Activated CD8-positive, alpha-beta memory T cell treated with anti-CD3 and anti-CD28 coated beads, Interleukin-2, amount 50 U/mL, for 4 hours (primary cell): Measurements from ENCODE around the gene CTTNBP2NL.
A peak's percentile ranks its signal among the peaks of the same experiment; 100 is the strongest.
"Not testable (repeated sequence)": the region's sequence is repeated elsewhere in the genome, so short reads cannot be mapped to it uniquely, and the experiment has no call there.

ENCODE experiments used
- DNase-seq: peaks from one replicate; pipeline ENCODE4 v3.0.0-alpha.2; 2020

The CTTNBP2NL gene

DNA sequence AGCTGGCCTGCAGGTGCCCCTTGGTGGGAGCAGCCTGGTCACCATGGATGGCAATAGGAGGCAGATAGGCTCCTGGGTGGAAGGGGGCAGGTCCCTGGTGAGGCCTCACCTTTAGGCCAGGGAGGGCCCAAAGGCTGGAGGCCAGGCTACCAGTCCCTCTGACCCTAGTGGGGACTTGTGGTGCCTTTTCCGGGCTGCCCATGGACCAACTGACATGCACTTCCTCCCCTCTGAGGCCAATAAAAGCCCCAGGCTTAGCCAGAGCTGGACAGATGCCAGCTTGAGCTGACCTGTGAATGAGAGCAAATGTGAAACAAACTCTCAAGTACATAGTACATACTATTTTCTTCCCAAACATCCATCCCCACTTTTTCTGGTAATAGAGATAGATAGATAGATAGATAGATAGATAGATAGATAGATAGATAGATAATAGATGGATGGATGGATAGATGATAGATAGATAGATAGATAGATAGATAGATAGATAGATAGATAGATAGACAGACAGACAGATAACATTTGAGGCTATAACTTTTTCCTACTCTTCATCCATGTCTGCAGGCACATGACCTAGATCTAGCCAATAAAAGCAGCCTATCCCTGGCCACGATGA, 9.2 kb upstream of the CTTNBP2NL start:
- no peak for DNase-seq

DNA sequence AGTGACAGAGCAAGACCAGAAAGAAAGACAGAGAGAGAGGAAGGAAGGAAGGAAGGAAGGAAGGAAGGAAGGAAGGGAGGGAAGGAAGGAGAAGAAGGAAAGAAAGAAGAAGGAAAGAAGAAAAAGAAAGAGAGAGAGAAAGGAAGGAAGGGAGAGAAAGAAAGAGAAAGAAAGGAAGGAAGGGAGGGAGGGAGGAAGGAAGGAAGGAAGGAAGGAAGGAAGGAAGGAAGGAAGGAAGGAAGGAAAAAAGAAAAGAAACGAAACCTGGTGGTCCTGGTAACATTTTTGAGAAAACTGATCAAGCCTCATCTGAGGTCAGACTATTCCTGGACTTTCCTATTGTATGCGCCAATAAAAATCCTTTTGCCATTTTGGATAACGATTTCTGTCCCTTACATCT, 8.2 kb upstream of the CTTNBP2NL start:
- no peak for DNase-seq

DNA sequence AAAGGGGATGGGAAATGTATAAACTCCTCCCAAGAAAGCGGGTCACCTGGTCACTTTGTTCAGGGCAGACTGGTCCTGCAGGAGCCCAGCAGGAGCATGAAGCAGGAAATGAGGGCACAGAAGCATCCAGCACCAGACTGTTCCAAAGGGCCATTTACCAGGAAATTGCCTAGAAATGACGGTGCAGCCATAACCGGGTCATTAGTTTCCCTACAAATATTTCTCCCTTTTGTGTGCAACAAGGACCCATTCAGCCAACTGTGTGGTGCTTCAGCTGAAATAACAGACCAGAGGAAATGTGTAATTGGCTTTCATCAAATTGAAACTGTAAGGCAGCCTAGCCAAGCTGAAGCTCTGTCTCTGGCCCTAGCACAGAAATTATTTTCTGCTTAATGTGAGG, 7.6 kb upstream of the CTTNBP2NL start:
- DNase-seq = no peak

DNA sequence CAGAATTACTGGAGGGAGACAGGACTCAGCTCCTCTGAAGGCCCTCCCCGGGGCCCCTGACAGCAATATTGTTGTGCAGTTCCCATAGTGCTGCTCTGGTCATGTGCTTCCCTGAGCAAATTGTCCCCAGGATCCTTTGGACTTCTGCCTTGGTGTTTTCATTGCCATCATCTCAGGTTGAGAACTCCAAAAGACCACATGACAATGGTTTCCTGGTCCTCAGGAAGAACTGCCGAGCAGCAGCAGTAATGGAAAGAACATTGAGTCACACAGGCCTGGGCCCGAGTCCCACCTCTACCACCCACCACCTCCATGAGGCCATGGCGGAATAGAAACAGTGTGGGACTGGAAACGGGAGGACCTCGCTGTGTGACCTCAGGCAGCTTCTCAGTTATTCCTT, 6.3 kb upstream of the CTTNBP2NL start:
- DNase-seq = no peak

DNA sequence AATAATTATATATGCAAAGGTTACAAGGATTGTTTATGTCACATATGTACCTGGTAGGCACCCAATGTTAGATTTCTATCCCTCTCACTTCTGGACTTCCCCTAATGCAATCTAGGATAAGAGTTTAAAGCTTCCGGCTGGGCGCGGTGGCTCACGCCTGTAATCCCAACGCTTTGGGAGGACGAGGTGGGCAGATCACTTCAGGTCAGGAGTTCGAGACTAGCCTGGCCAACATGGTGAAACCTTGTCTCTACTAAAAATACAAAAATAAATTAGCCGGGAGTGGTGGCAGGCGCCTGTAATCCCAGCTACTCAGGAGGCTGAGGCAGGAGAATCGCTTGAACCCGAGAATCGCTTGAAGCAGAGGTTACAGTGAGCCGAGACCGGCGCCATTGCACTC, 5.7 kb upstream of the CTTNBP2NL start:
- not testable (repeated sequence) for DNase-seq

DNA sequence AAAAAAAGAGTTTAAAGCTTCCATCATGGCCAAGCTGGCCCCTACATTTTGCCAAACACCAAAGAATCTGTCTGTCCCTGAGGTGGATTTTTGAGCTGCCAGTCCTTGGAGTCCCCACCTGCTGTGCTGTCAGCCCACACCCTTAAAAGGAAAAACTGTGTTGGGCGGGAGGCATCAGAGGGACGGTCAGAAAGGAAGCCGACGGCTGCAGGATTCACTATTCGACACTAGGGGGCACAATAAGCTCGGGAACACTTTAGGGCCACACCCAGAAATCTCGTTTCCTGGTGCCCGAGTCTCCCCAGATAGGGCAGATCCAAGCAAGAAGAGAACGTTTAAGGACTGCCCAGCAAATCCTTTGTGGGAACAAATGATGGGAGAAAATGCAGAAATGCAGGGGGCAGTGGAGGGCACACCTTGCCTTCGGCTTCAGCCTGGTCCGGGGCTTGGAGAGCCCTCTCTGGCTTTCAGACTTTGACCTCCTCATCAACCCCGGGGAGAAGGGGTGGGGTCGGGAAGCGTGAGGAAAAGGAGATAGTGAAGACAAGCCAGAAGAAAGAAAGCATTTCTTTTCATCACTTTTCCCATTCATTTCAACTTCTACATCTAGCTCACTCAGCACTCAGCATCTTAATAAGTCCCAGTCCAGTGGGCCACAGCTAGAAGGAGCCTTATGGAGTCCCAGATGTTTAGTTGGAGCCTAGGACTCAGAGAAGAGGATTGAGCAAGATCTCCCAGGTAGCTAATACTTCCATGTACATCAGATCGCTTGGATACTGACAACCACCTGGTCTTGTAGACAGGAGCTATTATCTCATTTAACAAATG, 5.0 kb upstream of the CTTNBP2NL start:
- DNase-seq = peak; percentile 77

DNA sequence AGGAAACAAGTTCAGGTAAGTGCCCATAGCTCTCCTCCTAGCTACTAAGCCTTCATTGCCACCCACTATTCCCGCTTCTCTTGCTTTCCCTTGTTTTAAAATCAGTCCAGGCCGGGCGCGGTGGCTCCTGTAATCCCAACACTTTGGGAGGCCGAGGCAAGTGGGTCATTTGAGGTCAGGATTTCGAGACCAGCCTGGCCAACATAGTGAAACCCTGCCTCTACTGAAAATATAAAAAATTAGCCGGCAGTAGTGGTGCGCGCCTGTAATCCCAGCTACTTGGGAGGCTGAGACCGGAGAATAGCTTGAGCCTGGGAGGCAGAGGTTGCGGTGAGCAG, 4.4 kb upstream of the CTTNBP2NL start:
- DNase-seq = no peak

DNA sequence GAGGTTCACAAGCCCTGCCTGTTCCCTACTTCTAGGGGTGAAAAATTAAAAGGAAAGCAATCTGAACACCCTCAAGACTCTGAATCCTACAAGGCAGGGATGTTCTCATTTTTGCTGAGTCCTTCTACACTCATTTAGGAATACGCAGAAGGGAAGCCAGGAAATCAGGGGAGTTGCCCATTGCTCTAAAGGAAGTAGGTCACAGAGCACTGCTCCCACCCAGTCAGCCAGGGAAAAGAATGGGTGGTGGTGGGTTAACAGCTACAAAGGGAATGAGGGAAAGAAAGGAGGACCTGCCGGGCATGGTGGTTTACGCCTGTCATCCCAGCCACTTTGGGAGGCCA, 2.4 kb upstream of the CTTNBP2NL start:
- no peak for DNase-seq

DNA sequence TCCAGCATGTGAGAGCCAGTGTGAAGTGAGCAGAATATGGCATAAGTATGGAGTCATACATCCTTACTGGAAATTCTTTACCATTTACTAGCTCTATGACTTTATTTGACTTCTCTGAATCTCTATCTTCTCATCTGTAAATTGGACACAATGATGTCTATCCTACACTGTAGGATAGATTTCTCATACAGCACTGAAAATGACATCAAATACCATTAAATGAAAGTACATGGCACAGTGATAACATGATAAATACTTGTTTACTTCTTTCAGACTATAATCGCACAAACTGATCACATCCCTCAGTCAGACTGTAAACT, 1.3 kb upstream of the CTTNBP2NL start:
- no peak for DNase-seq

DNA sequence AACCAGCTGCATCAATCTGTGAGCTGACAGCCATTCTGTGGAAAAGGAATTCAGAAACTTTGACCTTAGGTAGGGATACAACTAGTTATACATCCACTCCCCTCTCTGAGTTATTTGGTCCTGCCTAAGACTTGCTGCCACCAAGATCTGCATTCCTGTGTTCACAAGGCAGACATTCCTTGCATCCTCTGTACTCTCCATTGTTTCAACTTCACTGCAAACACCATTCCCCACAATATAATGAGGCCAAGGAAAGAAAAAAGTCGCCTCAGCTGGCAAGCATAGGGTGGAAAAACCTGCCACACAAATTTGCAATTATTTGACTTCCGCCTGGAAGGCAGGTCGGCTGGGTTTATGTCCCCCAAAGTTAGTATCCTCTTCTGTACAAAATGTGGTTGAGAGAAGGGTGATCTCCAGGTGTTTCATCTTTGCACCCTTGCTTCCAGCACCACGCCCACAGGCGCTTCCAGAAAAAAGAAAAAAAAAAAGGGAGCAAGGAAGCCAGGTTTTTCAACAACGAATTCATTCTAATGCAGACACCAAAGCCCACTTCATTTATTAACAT, 676 bp upstream of the CTTNBP2NL start:
- DNase-seq = no peak

DNA sequence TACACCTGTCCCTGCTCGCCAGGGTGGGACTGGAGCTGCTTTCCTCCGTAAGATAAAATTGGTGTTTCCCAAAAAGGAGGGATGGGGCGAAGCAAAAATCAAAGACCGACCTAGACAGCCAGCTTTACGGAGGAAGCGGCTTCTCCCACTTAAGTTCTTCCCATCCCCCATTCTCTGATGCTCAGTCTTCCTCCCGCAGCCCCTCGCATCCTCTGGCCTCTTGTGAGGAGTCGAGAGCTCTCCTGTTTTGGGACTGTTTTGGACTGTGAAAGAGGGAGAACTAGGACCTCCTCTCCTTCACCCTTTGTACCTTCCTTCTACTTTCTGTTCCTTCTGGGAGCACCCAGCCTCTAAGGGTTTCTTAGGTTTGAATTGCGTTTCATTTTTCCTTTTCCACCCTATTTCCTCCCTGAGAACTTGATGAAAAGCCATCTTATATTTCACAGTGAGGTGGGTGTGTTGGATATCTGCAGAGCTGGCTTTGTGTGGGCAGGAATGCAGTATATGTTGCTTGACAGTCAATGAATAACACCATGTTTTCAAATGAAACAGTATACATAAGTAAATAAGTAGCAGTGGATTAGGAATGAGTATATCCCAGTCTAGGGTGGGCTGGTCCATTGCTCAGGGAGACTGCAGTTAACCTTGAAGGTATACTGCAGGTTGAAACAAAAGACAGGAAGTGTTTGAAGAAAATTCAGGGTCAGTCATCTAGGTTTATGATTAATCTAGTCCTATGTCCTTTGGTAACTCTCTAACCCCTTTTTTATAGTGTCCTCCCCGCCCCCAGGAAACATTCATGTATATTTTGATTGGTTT, 848 bp downstream of the CTTNBP2NL start:
- DNase-seq = no peak

DNA sequence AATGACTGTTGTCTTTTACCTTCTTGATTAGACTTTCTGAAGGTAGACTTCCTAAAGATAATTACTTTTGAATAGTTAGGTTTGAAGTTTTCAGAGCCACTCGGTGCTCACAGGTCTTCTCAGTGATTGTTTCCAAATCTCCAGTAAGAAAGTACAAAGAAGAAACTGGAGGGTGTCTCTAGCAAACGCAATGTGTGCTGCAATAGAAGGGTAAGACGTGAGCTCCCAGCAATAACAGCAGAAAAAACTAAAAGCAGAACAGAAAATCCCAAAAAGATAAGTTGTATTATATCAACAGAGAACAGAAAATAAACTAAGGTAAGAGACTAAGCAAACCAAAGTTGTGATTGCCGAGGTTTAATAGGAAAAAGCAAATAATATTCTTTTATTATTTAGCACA, 1.8 kb downstream of the CTTNBP2NL start:
- no peak for DNase-seq

DNA sequence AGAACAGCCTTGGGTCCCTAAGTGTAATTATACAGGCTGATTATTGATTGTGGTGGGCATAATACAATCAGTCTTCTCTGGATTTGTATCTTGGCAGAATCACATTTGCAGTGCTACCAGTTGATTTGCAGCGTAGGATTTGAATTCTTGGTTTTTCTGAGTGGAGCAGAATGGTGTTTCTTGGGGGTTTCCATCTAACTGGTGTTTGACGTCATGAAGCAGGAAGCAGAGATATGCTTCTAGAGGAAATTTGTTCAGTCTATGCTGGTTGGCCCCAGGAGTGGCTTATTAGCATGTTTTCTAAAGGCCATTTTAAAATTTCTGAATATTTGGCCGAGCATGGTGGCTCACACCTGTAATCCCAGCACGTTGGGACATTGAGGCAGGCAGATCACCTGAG, 3.4 kb downstream of the CTTNBP2NL start:
- DNase-seq = no peak

DNA sequence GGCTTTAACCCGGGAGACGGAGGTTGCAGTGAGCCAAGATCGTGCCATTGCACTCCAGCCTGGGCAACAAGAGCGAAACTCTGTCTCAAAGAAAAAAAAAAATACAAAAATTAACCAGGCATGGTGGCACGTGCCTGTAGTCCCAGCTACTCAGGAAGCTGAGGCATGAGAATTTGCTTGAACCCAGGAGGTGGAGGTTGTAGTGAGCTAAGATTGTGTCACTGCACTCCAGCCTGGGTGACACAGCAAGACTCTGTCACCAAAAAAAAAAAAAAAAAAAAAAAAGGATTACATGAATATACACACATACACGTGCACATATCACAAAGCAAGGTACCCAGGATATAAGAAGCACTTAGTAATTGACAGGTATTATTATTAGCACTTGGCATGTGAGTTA, 4.7 kb downstream of the CTTNBP2NL start:
- DNase-seq = not testable (repeated sequence)

DNA sequence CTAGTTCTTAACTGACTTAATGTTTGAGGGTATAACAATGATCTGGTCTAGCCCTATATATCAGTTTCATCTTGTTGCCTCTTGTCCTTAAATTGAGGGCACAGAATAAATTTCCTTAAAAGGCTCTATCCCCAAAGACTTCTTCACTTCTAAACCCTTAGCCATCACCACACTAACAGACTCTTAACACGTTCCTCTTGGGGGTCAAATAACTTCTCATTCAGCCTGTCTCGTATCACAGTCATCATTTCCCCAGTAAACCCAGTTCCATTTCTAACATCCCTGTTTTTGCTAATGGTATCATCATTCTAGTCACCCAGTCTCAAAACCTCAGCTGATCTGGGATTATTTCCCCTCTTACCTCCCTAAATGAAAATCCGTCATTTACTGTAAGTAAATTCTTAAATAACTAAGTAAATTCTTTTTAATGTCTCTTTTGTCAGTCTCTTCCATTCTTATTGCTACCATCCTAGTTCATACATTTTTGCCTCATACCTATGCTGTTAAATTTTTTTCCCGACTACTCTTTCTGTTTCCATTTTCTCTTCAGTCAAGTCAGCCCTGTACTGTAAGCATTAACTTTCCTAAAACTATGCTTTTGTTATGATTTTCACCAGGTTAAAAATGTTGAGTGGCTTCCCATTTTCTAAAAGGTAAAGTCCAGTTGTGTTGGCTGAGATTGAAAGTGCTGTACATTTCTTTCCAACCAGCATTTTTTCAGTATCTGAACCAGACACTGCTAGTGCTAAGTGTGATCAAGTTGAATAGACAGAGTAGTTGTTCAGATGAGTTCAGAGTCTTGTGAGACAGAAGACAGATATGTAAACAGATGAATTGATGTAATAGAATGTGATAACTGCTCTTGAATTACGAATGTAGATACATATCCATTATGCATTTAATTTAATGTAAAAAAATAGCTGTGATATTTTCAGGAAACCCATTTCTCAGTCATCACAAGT, 6.9 kb downstream of the CTTNBP2NL start:
- DNase-seq = no peak

DNA sequence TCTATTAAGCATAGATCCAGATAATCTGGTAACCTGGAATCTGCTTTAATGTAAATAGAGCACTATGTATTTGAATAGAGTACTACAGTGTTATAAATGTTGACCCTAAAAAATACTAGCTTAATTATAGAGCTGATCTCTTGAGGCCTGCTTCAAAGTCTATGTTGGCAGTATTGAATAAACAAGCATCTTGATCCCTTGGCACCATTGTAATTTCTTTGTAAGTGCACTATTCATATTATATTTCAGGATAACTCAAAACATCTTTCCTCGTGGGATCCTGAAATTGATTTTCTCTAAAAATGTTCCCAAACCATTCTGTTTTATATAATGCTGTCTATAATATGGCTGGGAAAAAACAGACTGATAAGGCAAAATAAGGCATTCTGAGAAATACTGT, 10.8 kb downstream of the CTTNBP2NL start:
- DNase-seq = no peak

DNA sequence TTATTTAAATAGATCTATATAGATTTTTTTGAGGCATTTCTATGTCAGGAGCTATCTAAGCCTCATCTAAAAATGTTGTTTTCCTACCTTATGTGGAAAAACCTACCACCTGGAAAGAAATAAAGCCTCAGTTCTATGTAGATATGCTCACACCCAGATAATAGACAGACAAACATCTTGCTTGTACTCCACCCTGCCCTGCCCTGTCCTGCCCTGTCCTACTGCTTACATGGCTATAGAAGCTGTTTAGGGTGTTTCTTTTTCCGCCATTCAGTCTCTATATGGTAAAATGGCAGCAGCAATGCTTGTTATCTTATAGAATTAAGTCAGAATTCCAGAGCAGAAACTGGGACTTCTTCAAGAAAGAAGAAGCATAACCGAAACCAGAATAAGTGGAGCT, 13.4 kb downstream of the CTTNBP2NL start:
- no peak for DNase-seq

DNA sequence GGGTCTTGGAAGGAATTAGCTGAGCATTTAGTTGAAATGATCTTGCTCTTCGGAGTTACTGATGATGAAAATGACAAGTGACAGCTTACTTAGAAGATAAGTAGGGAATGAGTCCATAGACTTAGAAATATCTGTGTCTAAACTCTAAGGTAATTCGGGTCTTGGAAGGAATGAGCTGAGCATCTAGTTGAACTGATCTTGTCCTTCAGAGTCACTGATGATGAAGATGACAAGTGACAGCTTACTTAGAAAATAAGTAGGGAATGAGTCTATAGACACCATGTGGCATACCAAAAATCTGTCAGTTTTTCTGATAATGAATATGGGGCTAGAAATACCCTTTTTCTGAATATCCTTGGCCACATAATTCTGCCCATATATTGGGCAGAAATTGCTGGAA, 14.7 kb downstream of the CTTNBP2NL start:
- no peak for DNase-seq

DNA sequence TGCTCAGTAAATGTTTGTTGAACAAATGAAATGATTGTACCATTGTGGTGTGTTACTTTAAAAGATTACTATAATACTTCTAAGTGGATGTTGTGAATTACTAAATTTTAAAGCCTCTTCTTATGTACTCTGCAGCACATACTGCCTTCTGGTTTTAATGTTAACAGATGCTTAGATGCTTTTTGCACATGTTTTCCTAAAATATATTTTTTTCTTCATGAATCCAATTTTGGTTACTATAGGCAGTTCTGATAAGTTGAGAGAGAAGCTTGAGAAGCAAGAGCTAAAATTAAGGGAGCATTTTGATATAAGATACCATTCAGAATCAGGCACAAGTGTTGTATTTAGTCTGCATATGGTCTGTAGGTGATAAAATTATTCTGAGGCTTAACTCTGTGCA, 21.3 kb downstream of the CTTNBP2NL start:
- DNase-seq = no peak

DNA sequence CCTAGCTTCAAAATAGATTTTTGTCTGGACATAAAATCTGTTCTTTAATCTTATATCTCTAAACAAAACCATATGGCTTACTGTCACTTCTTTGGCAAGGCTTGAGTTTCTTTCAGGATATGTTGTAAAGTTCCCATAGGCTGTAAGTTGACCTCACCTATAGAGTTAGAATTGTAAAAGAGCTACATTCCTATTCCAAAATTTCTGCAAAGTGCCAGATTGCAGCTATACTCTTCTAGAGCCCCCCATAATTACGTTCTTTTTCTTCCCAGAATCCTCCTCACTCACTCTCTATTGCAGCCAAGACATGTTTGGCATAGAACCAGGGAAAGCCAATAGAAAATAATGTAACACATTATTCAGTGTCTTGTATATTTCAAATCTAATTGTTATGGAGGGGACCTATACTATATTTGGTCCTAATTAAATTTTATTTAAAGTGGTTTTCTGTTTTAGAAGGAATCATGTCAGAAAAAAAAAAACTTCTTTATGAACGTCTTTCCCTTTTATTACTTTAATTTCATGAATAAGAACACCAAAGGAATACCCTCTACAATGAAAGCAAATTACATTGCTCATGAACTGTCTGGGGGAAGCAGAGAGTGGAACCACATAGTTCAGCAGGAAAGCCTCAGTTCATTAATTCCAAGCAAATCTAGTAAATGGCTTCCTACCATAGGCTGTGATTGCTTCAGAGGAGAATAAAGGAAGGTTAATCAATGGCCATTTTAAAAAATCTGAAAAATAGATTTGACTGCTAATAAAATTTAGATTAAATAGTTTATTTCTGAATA, 22.3 kb downstream of the CTTNBP2NL start:
- no peak for DNase-seq

DNA sequence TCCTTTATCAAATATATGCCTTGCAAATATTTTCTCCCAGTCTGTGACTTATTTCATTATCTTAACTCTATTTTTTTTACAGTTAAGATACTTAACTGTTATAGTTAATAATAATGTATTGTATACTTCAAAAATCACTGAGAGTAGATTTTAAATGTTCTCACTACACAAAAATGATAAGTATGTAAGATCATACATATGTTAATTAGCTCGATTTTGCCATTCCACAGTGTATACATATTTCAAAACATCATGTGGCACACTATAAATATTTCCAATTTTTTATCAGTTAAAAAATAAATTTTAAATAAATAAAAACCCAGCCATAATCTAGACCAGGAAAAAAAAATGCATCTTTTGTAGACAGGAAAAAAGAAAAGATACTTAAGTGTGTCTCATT, 27.2 kb downstream of the CTTNBP2NL start:
- DNase-seq = no peak

DNA sequence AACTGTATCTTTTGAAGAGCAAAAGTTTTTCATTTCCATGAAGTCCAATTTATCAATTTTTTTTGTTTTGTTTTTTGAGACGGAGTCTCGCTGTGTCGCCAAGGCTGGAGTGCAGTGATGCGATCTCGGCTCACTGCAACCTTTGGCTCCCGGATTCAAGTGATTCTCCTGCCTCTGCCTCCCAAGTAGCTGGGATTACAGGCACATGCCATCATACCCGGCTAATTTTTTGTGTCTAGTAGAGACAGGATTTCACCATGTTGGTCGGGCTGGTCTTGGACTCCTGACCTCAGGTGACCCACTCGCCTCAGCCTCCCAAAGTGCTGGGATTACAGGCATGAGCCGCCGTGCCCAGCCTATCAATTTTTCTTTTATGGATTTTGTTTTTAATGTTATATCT, 27.7 kb downstream of the CTTNBP2NL start:
- DNase-seq = not testable (repeated sequence)
